ENCODE measurements around the gene PGC.
A peak's percentile ranks its signal among the peaks of the same experiment; 100 is the strongest.

PGC gene

GRCh38 chr6:41747256-41748101 lies at the start of gene PGC:
Gene PGC, minus strand, starts transcription at chr6:41747397. Its CDS starts 63 bp downstream, at chr6:41747334.
- TF ChIP-seq, protein P1, sequence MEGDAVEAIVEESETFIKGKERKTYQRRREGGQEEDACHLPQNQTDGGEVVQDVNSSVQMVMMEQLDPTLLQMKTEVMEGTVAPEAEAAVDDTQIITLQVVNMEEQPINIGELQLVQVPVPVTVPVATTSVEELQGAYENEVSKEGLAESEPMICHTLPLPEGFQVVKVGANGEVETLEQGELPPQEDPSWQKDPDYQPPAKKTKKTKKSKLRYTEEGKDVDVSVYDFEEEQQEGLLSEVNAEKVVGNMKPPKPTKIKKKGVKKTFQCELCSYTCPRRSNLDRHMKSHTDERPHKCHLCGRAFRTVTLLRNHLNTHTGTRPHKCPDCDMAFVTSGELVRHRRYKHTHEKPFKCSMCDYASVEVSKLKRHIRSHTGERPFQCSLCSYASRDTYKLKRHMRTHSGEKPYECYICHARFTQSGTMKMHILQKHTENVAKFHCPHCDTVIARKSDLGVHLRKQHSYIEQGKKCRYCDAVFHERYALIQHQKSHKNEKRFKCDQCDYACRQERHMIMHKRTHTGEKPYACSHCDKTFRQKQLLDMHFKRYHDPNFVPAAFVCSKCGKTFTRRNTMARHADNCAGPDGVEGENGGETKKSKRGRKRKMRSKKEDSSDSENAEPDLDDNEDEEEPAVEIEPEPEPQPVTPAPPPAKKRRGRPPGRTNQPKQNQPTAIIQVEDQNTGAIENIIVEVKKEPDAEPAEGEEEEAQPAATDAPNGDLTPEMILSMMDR (IDR thresholded peaks at IDR 0.05) = no peak

DNA sequence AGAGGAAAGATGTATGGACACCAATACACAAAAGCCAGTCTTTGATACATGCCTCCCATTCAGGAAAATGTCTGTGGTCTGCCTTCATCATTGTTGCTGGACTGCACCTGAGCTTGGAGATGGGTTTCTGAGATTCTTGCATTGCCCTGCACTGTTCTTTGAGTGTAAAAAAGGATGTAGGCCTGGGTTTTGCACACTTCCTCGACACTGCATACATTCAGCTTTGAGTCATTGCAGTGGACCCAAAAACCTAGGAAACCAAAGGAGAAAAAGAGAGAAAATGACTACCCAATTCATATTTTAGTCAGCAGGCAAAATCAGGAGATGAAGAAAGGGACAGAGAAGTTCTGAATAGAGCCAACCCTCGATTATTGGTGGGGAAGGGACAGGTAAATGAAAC lies 49.3 kb upstream of the PGC start:
- TF ChIP-seq, protein P1 (IDR thresholded peaks at IDR 0.05) = no peak

DNA sequence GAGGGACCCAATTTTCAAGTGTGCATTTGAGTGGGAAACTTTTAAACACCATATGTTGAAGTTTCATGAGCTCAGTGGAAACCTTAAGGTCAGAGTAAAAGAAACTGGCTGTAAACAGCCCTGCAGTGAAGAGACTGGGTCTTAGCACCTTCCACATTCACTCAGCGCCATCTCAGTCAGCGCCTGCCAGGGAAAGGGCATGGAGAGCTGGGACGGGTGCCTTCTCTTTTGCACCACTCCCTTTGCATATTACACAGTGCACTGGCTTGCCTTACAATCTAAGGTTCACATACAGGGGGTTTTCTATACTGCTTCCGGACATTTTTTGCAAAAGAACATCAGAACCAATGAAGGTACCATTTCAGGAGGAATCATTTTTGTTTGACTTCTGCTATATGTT lies 44.8 kb upstream of the PGC start:
- TF ChIP-seq, protein P1 (IDR thresholded peaks at IDR 0.05) = no peak

GRCh38 chr6:41791305-41791704 lies 44.1 kb upstream of the PGC start:
- TF ChIP-seq, protein P1 (IDR thresholded peaks at IDR 0.05) = no peak

- TF ChIP-seq, protein P1 (IDR thresholded peaks at IDR 0.05) = no peak
Measured at GRCh38 chr6:41790045-41790444, 42.8 kb upstream of the PGC start.

- TF ChIP-seq, protein P1 (IDR thresholded peaks at IDR 0.05) = no peak
Measured at GRCh38 chr6:41789390-41789724, 42.2 kb upstream of the PGC start.

DNA sequence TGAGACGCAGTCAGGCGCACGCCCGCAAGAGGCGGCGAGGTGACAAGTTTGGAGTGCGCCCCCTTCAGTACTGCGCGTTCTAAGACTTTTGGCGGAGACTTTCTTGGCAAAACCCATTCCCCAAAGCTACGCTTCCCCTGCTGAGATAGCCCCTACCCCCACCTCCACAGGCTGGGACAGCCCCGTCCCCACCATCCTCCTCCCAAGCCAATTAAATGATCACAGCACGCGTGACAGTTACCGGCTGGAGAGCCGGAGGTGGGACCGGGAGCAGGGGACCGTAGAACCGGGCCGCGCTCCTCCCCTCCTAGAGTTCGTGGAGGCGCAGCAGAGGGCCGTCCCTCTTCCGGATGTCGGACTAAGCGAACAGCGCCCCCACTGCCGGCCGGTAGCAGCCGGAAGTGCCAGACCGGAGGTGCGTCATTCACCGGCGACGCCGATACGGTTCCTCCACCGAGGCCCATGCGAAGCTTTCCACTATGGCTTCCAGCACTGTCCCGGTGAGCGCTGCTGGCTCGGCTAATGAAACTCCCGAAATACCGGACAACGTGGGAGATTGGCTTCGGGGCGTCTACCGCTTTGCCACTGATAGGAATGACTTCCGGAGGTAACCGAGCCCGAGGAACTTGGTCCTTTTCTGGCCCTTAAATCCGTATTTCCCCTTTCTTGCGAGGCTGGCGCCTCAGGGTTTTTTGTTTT lies 40.2 kb upstream of the PGC start, which contains the start of gene TOMM6:
Gene TOMM6 (plus strand): TSS at position 476 of the 699 bp plus-strand sequence. CDS start 4 bp downstream, at position 480.
- TF ChIP-seq, protein P1 (IDR thresholded peaks at IDR 0.05) = peak; percentile 74
